ENCODE measurements around the gene INAFM2. TPM values are rescaled to one million over a fixed set of nuclear protein-coding genes. Genes with fewer than 3 reads are reported as not detected.

INAFM2 gene
- total and polyA plus RNA-seq, 9 of the 15 experiments (the other 6 are each of a cell fraction or from before 2014, with no cell fraction given): 11.8 to 43.1 (median 27.2) TPM

DNA sequence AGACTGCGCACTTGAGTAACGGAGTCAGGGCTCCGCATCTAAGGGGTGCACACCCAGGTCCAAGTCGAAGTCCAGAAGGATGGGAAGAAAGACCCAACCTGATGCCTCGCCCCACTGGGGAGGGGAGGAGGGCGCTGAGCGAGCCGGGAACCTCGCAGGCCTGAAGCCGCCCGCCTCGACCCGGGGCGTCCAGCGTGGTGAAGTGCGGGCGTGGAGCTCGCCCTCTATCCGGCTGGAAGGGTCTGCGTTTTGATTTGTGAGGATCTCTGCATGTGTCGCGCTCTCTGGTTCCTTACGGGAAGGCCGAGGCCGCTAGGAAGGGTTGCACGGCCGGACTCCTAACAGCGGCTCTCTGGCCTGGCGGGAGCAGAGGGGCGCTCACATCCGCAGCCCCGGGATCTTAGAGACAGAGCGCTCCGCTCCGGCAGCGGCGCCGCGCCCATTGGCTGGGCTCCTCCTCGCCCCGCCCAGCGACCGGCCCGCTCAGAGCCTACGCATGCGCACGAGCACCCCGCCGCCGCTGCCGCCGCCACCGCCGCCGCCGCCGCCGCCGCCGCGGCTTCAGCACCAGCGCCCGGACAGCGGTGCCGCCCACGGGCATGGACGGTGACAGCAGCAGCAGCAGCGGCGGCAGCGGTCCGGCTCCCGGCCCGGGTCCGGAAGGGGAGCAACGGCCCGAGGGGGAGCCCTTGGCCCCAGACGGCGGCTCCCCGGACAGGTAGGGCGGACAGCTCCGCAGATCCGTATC lies 34.4 kb downstream of the INAFM2 start, which contains the start of gene DISP2 (continued):
- peak; percentile 58; the same call in 1 of the 2 replicates for TF ChIP-seq MIER1 (IDR thresholded peaks at IDR 0.05; ENCODE audit: low read depth)
- TF ChIP-seq NR4A1 (CRISPR knock-in tag; IDR thresholded peaks at IDR 0.05): no peak
- no peak for TF ChIP-seq NR4A1 (tag; IDR thresholded peaks at IDR 0.05)
- peak; percentile 30 for TF ChIP-seq PCBP1 (IDR thresholded peaks at IDR 0.05; ENCODE audit: low read depth, low read length, poor library complexity, severe bottlenecking)
- TF ChIP-seq FOSL1 (tag; conservative IDR thresholded peaks at IDR 0.05): no peak
- TF ChIP-seq, protein P1, sequence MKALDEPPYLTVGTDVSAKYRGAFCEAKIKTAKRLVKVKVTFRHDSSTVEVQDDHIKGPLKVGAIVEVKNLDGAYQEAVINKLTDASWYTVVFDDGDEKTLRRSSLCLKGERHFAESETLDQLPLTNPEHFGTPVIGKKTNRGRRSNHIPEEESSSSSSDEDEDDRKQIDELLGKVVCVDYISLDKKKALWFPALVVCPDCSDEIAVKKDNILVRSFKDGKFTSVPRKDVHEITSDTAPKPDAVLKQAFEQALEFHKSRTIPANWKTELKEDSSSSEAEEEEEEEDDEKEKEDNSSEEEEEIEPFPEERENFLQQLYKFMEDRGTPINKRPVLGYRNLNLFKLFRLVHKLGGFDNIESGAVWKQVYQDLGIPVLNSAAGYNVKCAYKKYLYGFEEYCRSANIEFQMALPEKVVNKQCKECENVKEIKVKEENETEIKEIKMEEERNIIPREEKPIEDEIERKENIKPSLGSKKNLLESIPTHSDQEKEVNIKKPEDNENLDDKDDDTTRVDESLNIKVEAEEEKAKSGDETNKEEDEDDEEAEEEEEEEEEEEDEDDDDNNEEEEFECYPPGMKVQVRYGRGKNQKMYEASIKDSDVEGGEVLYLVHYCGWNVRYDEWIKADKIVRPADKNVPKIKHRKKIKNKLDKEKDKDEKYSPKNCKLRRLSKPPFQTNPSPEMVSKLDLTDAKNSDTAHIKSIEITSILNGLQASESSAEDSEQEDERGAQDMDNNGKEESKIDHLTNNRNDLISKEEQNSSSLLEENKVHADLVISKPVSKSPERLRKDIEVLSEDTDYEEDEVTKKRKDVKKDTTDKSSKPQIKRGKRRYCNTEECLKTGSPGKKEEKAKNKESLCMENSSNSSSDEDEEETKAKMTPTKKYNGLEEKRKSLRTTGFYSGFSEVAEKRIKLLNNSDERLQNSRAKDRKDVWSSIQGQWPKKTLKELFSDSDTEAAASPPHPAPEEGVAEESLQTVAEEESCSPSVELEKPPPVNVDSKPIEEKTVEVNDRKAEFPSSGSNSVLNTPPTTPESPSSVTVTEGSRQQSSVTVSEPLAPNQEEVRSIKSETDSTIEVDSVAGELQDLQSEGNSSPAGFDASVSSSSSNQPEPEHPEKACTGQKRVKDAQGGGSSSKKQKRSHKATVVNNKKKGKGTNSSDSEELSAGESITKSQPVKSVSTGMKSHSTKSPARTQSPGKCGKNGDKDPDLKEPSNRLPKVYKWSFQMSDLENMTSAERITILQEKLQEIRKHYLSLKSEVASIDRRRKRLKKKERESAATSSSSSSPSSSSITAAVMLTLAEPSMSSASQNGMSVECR (CRISPR knock-in tag; IDR thresholded peaks at IDR 0.05): peak; percentile 97
- TF ChIP-seq, protein P2, sequence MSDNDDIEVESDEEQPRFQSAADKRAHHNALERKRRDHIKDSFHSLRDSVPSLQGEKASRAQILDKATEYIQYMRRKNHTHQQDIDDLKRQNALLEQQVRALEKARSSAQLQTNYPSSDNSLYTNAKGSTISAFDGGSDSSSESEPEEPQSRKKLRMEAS (CRISPR knock-in tag; IDR thresholded peaks at IDR 0.05): peak; percentile 58
- TF ChIP-seq MXI1 (IDR thresholded peaks at IDR 0.05; ENCODE audit: low read depth, low read length): peak; percentile 64; the same call in 1 of the 2 replicates
- TF ChIP-seq, protein P3, sequence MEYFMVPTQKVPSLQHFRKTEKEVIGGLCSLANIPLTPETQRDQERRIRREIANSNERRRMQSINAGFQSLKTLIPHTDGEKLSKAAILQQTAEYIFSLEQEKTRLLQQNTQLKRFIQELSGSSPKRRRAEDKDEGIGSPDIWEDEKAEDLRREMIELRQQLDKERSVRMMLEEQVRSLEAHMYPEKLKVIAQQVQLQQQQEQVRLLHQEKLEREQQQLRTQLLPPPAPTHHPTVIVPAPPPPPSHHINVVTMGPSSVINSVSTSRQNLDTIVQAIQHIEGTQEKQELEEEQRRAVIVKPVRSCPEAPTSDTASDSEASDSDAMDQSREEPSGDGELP (CRISPR knock-in tag; IDR thresholded peaks at IDR 0.05; ENCODE audit: borderline replicate concordance): peak; percentile 63; the same call in 1 of the 2 replicates
- TF ChIP-seq, protein P4, sequence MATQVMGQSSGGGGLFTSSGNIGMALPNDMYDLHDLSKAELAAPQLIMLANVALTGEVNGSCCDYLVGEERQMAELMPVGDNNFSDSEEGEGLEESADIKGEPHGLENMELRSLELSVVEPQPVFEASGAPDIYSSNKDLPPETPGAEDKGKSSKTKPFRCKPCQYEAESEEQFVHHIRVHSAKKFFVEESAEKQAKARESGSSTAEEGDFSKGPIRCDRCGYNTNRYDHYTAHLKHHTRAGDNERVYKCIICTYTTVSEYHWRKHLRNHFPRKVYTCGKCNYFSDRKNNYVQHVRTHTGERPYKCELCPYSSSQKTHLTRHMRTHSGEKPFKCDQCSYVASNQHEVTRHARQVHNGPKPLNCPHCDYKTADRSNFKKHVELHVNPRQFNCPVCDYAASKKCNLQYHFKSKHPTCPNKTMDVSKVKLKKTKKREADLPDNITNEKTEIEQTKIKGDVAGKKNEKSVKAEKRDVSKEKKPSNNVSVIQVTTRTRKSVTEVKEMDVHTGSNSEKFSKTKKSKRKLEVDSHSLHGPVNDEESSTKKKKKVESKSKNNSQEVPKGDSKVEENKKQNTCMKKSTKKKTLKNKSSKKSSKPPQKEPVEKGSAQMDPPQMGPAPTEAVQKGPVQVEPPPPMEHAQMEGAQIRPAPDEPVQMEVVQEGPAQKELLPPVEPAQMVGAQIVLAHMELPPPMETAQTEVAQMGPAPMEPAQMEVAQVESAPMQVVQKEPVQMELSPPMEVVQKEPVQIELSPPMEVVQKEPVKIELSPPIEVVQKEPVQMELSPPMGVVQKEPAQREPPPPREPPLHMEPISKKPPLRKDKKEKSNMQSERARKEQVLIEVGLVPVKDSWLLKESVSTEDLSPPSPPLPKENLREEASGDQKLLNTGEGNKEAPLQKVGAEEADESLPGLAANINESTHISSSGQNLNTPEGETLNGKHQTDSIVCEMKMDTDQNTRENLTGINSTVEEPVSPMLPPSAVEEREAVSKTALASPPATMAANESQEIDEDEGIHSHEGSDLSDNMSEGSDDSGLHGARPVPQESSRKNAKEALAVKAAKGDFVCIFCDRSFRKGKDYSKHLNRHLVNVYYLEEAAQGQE (IDR thresholded peaks at IDR 0.05; ENCODE audit: borderline replicate concordance): peak; percentile 100
- TF ChIP-seq, protein P4 (CRISPR knock-in tag; IDR thresholded peaks at IDR 0.05; ENCODE audit: low read depth): peak; percentile 100

Data from K562 (cell line).